HG02870 (cell line): Measurements from ENCODE around the gene CADM1.

ENCODE experiments used
- ATAC-seq: cut with Tn5 transposase; IDR thresholded peaks from one replicate; pipeline ENCODE4 v1.9.1; 2021; ENCODE audit warnings: mild to moderate bottlenecking, moderate library complexity; ENCODE audit not compliant: unreplicated experiment

Gene CADM1

DNA sequence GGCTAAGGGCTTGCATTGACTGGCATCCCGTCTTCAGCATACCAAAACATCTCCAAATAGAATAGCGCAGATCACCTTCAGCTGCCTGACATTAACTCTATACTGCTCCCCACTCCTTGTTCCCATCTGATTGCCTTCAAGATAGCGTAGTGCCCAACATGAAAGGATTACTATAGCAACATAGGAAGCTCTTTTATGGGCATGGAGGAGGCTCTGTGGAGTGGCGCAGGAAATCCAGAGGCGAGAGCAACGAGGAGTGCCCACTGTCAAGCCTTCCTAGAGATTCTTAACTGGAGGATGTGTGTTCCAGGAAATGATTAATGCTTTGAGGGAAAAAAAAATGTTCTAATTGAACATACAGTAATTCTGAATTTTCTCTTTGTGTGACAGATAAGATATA is 213.3 kb downstream of the CADM1 start:
- ATAC-seq, result no peak

- ATAC-seq, result no peak
These were observed 213.7 kb downstream of the CADM1 start for GRCh38 chr11:115290479-115290878.

DNA sequence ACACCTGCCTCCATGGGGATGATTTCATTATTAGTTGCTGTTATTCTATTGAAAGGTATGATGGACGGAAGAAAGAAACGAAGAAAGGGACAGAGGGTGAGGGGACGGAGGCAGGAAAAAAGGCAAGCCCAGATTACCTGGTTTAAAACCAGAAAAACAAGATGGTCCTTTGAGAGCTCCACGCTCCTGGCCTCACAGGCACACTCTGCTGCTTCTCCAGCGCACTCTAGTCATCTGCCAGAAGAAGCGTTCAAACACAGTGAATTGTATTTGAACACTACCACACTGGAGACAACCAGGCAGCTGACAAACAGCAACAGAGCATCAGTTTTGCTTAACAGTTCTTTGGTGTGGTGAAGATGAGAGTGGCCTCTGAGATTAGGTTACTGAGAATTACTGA is 216.9 kb downstream of the CADM1 start:
- ATAC-seq, result no peak

DNA sequence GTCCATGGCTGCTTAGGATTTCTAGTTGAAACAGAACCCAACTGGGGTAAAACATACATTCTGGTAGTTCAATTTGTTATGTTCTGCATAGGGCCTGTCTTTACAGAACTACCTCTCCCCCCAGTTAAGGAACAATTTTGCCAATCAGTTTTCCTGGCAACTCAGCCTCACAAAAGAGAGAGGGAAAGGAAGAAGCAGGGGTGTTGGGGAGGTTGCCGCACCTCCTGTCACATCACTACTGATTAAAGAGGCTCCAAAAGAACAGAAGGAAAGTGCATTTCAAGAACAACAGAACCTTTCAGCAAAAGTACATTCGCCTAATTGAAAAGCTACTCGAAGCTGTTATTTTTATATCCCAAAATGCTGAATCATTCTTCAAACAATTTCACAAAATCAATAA is 217.6 kb downstream of the CADM1 start:
- ATAC-seq, result no peak

GRCh38 chr11:115284773-115285172 is 219.4 kb downstream of the CADM1 start:
- no peak for ATAC-seq

GRCh38 chr11:115282923-115283322 is 221.3 kb downstream of the CADM1 start:
- ATAC-seq, result no peak

GRCh38 chr11:115280775-115281174 is 223.4 kb downstream of the CADM1 start:
- no peak for ATAC-seq

DNA sequence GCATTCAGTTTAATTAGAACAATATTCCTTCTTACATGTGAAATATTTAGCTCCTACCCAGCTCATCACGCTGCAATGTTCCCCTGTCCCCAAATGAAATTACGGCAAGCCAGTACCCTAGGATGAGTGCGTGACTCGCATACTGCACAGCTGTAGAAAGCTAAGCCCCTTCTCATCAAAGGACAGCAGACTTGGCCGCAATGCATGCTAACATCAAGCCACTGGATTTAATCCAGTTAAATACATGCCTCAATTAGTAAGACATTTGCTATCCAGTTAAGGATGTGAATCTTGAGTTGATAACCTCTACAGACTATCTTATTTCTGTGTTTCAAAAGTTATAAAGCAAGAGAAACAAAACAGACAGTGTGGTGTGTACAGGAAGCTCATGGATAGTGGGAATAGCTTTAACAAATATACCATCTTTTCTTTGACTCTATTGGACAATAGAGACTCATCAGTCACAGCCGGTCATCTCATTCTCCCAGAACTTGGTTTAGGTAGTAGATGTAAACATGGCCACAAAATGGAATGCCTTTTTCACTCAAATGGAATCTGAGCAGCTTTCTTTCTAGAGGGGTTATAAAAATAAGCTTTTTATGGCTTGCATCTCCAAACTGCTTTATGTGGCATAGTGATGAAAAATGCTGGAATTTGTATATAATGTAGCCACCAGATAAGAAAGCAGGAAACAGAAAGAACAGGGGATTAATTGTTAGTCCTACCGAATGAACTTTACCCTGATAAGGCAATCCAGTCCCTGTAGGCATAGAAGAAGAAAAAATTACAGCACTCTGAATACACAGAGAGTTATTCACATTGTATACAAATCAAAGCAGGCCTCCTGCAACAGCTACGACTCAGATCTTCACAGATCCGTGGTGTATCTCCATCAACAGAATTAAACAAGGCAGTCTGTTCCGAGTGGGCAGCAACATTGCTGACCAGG is 224.1 kb downstream of the CADM1 start:
- no peak for ATAC-seq

DNA sequence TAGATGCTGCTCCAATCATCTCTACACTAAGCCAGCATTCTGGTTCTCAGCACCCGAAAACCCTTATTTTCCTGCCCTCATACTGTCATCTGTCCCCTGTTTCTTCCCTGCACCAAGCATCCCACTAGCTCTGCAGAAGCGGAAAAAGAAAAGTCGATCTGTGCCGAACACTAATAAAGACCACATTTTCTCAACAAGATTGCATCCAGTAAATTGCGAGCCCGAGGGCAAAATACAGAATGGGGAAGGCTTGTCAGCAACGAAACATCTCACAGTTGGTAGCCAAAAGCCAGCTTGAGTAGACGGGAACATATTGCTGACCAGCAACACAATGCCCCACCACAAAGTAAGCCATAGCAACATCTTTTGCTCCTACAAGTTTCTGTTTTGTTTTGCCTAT is 227.4 kb downstream of the CADM1 start:
- no peak for ATAC-seq

GRCh38 chr11:115276191-115276590 is 228.0 kb downstream of the CADM1 start:
- no peak for ATAC-seq

GRCh38 chr11:115275045-115275444 is 229.2 kb downstream of the CADM1 start:
- no peak for ATAC-seq

DNA sequence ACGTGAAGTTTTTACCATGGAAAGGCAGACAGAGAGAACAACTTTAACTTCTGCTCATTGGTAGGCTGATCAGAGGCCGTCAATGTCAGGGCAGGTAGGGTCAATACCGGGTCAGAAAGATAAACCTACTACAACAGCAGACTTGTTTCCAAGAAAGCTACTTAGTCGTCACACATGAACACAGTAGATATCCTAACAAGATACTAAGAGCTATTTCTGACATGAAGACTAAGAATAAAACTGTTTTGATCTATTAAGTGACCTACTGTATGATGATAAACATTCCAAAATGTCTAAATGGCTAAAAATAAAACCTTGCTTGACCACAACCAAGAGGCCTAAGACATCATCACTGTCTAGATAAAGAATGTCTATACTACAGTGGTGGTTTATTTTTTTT is 231.3 kb downstream of the CADM1 start:
- ATAC-seq, result no peak

- ATAC-seq, result no peak
These were observed 232.6 kb downstream of the CADM1 start for GRCh38 chr11:115271643-115272042.

DNA sequence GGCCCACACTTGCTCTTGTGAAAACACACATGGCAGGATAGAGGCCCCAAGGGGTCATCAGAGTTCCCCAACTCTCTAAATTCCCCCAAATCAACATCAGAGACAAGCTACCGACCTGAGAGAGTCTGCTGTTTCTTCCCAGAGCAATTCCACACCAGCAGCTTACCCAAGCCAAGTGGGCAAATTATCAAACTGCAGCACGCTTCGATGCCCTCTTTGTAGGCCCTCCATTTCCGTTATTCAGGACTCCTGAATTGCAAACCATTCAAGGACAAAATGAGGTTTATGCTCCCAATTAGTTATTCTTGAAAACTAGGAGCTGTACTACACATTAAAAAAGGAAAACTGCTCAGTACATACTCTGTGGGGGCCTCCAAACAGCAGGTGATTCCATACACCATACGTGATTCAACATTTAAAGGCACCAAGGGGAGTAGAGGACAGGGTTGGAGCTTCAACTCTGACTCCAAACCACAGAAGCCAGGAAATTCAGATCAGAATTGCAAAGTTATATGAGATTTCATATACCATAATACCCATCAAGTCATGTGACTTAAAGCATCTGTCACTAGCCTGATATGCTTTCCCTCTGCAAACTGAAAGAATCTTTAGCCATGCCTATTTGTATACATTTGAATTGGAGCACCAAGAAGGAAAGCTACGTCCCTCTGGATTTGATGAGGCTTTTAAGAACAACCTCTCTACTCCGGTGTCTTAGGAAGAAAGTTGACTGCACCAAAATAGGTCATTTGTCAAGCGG is 234.8 kb downstream of the CADM1 start:
- no peak for ATAC-seq

DNA sequence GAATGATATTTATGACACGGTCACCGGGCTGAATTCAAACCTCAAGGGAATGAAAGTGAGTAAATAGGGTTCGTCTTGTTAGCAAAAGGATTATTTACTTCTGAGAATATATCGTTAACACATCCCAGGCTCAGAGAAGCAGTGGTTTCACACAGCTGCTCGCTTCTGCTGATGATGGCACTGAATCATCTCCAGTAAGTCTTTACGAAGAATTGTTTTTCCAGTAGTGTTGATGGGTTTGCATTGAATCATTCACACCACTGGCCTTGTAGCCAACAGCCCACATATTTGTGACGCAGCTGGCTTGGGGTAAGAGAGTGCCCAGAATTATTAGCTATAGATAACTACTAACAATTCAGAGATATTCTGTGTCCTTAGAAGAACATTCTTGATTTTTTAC is 236.3 kb downstream of the CADM1 start:
- ATAC-seq, result no peak

DNA sequence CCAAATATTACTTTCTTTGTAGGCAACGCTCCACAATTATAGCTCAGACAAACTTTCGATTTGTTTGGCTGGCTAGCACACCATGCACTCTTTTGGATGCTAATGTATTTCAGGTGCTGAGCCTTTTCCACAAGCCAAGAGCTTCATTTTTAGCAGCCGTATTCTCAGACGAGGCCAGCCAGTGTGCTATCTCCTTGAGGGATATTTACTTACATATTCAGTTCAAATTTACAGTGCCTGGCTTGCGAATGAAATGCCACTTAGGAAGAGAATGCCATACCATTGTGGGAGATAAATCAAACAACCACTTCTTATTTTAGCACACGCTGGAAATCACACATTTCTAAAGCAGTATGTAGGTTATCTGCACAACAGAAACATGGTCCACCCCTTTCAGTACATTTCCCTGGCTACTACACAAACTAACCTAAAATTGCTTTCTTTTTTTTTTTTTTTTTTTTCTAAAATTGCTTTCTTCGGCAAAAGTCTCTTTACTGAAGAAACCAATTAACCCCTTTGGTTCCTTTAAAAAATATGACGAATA is 236.9 kb downstream of the CADM1 start:
- ATAC-seq, result no peak

DNA sequence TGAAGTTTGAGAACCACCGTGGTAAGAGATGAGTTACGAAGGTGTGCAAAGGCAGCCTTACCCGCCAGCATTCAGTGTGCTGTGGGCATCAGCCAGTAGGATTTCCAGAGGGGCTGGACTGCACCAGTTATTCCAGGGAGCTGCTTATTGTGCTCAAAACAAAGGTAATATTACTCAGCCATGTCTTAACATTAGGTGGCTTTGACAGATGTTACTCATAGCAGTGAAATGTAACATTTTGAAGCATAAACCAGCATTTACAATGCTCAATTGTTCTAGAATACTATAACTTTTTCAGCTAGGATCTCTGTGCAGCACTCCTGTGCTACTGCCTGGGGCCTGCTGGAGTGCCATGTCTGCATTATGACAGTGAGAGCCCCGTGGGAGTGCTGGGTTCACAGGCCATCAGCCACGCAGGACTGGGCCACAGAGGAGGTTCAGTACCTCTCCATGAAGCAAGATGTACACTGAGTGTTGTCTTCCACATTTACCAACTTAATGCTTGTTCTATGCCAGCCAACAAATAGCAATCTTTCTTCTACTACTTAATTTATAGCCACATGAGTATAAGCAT is 238.1 kb downstream of the CADM1 start:
- ATAC-seq, result no peak

DNA sequence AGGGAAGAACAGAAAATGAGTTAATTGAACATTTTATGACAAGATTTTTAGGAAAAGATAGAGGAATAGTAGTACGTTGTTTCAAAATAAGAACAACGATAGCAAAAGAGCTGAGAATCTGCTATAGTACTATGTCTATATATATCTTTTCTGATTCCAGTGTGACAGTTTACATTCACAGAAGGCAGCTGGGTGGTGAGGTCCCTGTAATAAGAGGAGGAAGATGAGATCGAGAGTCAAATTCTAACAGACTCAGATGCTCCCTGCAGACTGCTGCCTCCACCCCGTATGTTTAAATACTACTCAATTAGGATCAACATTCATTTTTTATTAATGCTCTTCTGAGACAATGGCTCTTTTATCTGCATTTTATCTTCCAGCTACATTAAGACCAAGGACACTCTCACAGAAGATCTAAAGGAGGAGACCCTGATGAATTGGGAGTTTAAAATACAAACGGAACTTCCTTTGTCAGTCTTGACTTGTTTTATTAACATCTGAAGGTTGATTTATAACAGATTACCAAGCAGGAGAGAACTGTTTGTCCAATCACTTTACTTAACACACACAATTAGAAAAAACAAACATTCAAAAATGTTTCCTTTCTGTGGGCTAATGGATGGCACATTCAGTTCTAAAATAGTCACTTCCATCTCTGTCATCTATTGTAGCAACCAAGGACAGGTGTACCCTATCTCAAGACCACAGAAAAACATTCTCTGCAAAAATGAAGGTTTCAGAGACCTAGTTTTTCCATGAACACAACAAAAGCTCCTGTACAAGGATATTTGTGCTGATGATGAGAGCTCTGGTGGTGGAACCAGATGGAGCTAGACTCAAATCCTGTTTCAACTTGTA is 240.2 kb downstream of the CADM1 start:
- ATAC-seq, result no peak

DNA sequence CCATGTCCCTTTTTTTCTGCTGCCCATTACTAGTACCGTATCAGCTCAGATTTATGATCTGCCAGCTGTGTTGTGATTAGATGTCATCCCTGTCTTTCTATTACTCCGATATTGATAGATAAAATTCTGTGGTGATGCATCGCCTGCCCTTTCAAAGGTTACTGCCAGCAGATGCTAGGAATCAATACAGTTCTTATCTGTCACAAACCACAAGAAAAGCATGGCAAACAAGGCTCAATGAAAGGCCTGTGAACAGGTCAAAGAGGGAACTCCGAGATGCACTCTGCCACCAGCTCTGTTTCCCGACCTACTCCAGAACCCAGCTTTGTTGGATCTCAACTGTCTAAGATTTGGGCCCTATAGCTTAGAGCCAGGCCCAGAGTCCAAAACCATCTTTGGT is 246.0 kb downstream of the CADM1 start:
- no peak for ATAC-seq

- no peak for ATAC-seq
These were observed 246.5 kb downstream of the CADM1 start for GRCh38 chr11:115257678-115258077.

- ATAC-seq, result no peak
These were observed 246.9 kb downstream of the CADM1 start for GRCh38 chr11:115257270-115257669.
